Keratinocyte (primary cell): Measurements from ENCODE around the gene OGFOD3. TPM values are rescaled to one million over a fixed set of nuclear protein-coding genes. Genes with fewer than 3 reads are reported as not detected.

ENCODE experiments used
- DNase-seq: peaks from one replicate; pipeline ENCODE4 v3.0.0-alpha.2; 2011; ENCODE audit warnings: low read depth, missing footprints, low spot score
- FAIRE-seq: peaks from 2 replicates; lab custom pipeline; 2011; peaks lifted over from hg19 to GRCh38; lab: Jason Lieb, UNC
- H2AFZ ChIP-seq: 2 replicates; pipeline ENCODE4 v1.6.0; 2012; ENCODE audit warnings: low read length, control low read depth, inconsistent platforms; ENCODE audit not compliant: control insufficient read depth
- H3K27ac ChIP-seq: 2 replicates; pipeline ENCODE4 v1.5.1; 2011; ENCODE audit warnings: low read length; ENCODE audit not compliant: control insufficient read depth, insufficient read depth
- H3K27me3 ChIP-seq: 3 replicates; pipeline ENCODE4 v1.6.0; 2011; ENCODE audit warnings: low read length; ENCODE audit not compliant: control insufficient read depth, insufficient read depth; ENCODE audit errors: extremely low read depth
- H3K36me3 ChIP-seq, 2 experiments: 2 replicates in 1 of 2; 3 replicates in 1 of 2; pipeline ENCODE4 v1.5.1; 2011; ENCODE audit warnings: low read length in 2 of 2, mild to moderate bottlenecking in 1 of 2; ENCODE audit not compliant: control insufficient read depth in 2 of 2, insufficient read depth in 2 of 2; ENCODE audit errors: extremely low read depth in 1 of 2
- H3K4me1 ChIP-seq: 3 replicates; pipeline ENCODE4 v1.5.1; 2011; ENCODE audit warnings: low read length; ENCODE audit not compliant: control insufficient read depth, insufficient read depth; ENCODE audit errors: extremely low read depth
- H3K4me2 ChIP-seq: 3 replicates; pipeline ENCODE4 v1.6.0; 2011; ENCODE audit warnings: low read depth, low read length; ENCODE audit not compliant: control insufficient read depth, insufficient read depth; ENCODE audit errors: extremely low read depth
- H3K4me3 ChIP-seq, 3 experiments: fragments of 200-600 bp in 1 of 3; sonication (generic) in 1 of 3; 2 replicates in 2 of 3; 3 replicates in 1 of 3; pipeline ENCODE4 v1.5.1; 2011 to 2016; ENCODE audit warnings: low read length in 3 of 3, mild to moderate bottlenecking in 3 of 3, control low read depth in 2 of 3, inconsistent platforms in 1 of 3, low read depth in 1 of 3, mixed read lengths in 1 of 3, mixed run types in 1 of 3, moderate library complexity in 1 of 3; ENCODE audit not compliant: control insufficient read depth in 2 of 3, insufficient read depth in 2 of 3; ENCODE audit errors: extremely low read depth in 1 of 3
- H3K79me2 ChIP-seq: 2 replicates; pipeline ENCODE4 v1.6.0; 2012; ENCODE audit warnings: low read length; ENCODE audit not compliant: control insufficient read depth, insufficient read depth
- H3K9ac ChIP-seq: 3 replicates; pipeline ENCODE4 v1.6.0; 2011; ENCODE audit warnings: low read length; ENCODE audit not compliant: control insufficient read depth, insufficient read depth; ENCODE audit errors: extremely low read depth
- H3K9me1 ChIP-seq: 3 replicates; pipeline ENCODE4 v1.6.0; 2011; ENCODE audit warnings: low read length; ENCODE audit not compliant: control insufficient read depth, insufficient read depth; ENCODE audit errors: extremely low read depth
- H3K9me3 ChIP-seq: 2 replicates; pipeline ENCODE4 v1.5.1; 2012; ENCODE audit warnings: low read depth, low read length; ENCODE audit not compliant: control insufficient read depth
- H4K20me1 ChIP-seq: 3 replicates; pipeline ENCODE4 v1.6.0; 2011; ENCODE audit warnings: low read length; ENCODE audit not compliant: control insufficient read depth, insufficient read depth; ENCODE audit errors: extremely low read depth
- CTCF ChIP-seq, 3 experiments: IDR thresholded peaks in 1 of 3; conservative IDR thresholded peaks in 1 of 3; optimal IDR thresholded peaks in 1 of 3; 2 replicates in 2 of 3; 3 replicates in 1 of 3; pipeline versions ENCODE3 to v1.5.1; 2011; ENCODE audit warnings: low read length in 3 of 3, mild to moderate bottlenecking in 3 of 3, moderate library complexity in 2 of 3, control low read depth in 1 of 3, inconsistent platforms in 1 of 3; ENCODE audit not compliant: insufficient read depth in 2 of 3; ENCODE audit errors: extremely low read depth in 1 of 3
- EZH2 ChIP-seq: IDR thresholded peaks from one replicate; pipeline ENCODE4 v1.6.1; 2012; ENCODE audit warnings: inconsistent platforms, mild to moderate bottlenecking, low read length, moderate library complexity
- dilution Hi-C: fragments of 300-500 bp; cut with MboI; formaldehyde crosslinking; loops from one replicate; pipeline ENCODE4 v1.7.0; 2020; ENCODE audit warnings: low sequenced_read_pairs; ENCODE audit not compliant: extremely low pct_ligation_motif_present
- polyA plus RNA-seq, 5 experiments: library from polyadenylated mRNA; depleted of rRNA in 3 of 5; stranded (reverse) in 3 of 5; stranded (forward) in 1 of 5; unstranded in 1 of 5; fragments of >200 nt; gene quantifications; 1 replicate in 1 of 5; 2 replicates in 3 of 5; 3 replicates in 1 of 5; pipeline versions ENCODE4 v1.2.1 to v1.2.3, GENCODE V29; 2011 to 2012; ENCODE audit warnings: missing spikeins in 2 of 5, low read depth in 1 of 5, low replicate concordance in 1 of 5

OGFOD3 gene
- polyA plus RNA-seq, 1 donor (not counting 4 experiments of a cell fraction or from before 2014, with no cell fraction given) = 10.8 TPM

GRCh38 chr17:82388922-82389283, 29.5 kb downstream of the OGFOD3 start:
- dilution Hi-C loops = no loop called here
- DNase-seq = no peak
- FAIRE-seq = no peak

GRCh38 chr17:82388223-82388921, 30.0 kb downstream of the OGFOD3 start:
- Histone ChIP-seq H3K9ac (no peak overlapping the region), H3K4me1 (peaks cover 12% of the 10 kb centered on the region), H2AFZ (no peak overlapping the region), H3K4me2 (no peak overlapping the region), H3K9me3 (no peaks in the 10 kb centered on the region), H3K27me3 (peaks cover 37% of the 10 kb centered on the region), H4K20me1 (no peaks in the 10 kb centered on the region), H3K4me3 (no peak overlapping the region), H3K27ac (no peak overlapping the region), H3K36me3 (peaks cover 0 to 3% of the 10 kb centered on the region in 2 experiments), H3K79me2 (no peaks in the 10 kb centered on the region), H3K9me1 (no peaks in the 10 kb centered on the region)
- DNase-seq = no peak
- TF ChIP-seq EZH2 = no peak
- dilution Hi-C loops = no loop called here
- no peak for FAIRE-seq

More at GRCh38 chr17:82388922-82389283, 29.5 kb downstream of the OGFOD3 start:
- H3K9me3 ChIP-seq = no peaks in the 10 kb centered on the region
- no peak overlapping the region for H3K27ac ChIP-seq
- H3K27me3 ChIP-seq = peaks cover 32% of the 10 kb centered on the region
- no peaks in the 10 kb centered on the region for H3K9me1 ChIP-seq
- no peaks in the 10 kb centered on the region for H3K79me2 ChIP-seq
- H3K9ac ChIP-seq = no peak overlapping the region
- H3K4me3 ChIP-seq = no peak overlapping the region
- no peaks in the 10 kb centered on the region for H4K20me1 ChIP-seq
- no peak for TF ChIP-seq CTCF (optimal IDR thresholded peaks at IDR 0.05 in 1 of 3, IDR thresholded peaks at IDR 0.05 in 1 of 3, conservative IDR thresholded peaks at IDR 0.05 in 1 of 3; ENCODE audit: extremely low read depth in 1 of 3, insufficient read depth in 2 of 3, low read length in 3 of 3)
- TF ChIP-seq EZH2 = no peak
- H3K36me3 ChIP-seq = peaks cover 0 to 3% of the 10 kb centered on the region in 2 experiments
- H2AFZ ChIP-seq = no peak overlapping the region
- no peak overlapping the region for H3K4me2 ChIP-seq
- H3K4me1 ChIP-seq = peaks cover 12% of the 10 kb centered on the region
